ENCODE measurements around the gene KCNAB1.

KCNAB1 gene

DNA sequence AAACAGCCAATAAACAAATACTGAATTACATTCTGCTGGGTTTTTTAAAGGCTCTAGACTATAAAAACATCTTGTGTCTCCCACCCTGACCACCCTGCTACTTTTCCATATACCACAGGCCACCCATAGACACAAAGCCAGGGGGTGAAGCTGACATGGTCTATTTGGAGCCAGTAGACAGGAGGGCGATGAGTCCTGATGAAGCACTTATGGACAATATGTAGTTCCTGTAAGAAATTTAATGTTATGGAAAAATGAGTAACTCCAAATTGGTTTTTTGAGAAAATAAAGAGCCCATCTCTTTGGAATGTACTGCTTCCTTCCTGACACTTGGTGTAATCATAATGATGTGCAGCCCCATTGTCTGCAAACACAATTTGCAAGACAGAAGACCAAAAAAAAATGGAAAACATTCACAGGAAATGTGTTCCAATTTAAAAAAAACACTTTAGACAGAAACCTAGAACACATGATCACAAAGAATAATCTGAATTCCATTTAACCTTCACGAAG, 422.7 kb downstream of the KCNAB1 start:
- TF ChIP-seq, protein P1, sequence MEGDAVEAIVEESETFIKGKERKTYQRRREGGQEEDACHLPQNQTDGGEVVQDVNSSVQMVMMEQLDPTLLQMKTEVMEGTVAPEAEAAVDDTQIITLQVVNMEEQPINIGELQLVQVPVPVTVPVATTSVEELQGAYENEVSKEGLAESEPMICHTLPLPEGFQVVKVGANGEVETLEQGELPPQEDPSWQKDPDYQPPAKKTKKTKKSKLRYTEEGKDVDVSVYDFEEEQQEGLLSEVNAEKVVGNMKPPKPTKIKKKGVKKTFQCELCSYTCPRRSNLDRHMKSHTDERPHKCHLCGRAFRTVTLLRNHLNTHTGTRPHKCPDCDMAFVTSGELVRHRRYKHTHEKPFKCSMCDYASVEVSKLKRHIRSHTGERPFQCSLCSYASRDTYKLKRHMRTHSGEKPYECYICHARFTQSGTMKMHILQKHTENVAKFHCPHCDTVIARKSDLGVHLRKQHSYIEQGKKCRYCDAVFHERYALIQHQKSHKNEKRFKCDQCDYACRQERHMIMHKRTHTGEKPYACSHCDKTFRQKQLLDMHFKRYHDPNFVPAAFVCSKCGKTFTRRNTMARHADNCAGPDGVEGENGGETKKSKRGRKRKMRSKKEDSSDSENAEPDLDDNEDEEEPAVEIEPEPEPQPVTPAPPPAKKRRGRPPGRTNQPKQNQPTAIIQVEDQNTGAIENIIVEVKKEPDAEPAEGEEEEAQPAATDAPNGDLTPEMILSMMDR (IDR thresholded peaks at IDR 0.05; ENCODE audit: control insufficient read depth, extremely low read depth, insufficient read depth) = no peak
- DNase-seq (ENCODE audit: low read depth) = no peak
- no peak overlapping the region for H3K4me3 ChIP-seq (ENCODE audit: low read depth, low read length)

DNA sequence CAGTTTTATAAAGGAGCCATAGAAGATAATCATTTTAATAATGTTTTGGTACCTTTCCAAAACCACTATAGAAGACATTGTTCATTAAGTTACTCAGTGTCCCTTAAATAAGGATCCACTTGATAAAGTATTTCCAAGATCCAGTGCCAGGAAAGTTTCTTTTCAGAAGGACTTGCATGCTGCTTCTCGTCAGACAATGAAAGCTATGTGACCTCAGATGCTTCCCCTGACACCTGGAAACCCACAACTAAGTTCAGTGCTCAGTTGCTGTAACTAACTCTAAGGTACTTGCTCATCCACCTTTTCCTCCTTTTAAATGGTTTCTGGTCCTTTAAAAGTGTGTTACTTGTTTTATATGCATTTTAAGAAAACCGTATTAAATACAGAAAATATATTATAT, 427.3 kb downstream of the KCNAB1 start:
- H3K4me3 ChIP-seq (ENCODE audit: low read depth, low read length) = no peak overlapping the region
- no peak for DNase-seq (ENCODE audit: low read depth)
- TF ChIP-seq, protein P1 (IDR thresholded peaks at IDR 0.05; ENCODE audit: control insufficient read depth, extremely low read depth, insufficient read depth) = no peak

DNA sequence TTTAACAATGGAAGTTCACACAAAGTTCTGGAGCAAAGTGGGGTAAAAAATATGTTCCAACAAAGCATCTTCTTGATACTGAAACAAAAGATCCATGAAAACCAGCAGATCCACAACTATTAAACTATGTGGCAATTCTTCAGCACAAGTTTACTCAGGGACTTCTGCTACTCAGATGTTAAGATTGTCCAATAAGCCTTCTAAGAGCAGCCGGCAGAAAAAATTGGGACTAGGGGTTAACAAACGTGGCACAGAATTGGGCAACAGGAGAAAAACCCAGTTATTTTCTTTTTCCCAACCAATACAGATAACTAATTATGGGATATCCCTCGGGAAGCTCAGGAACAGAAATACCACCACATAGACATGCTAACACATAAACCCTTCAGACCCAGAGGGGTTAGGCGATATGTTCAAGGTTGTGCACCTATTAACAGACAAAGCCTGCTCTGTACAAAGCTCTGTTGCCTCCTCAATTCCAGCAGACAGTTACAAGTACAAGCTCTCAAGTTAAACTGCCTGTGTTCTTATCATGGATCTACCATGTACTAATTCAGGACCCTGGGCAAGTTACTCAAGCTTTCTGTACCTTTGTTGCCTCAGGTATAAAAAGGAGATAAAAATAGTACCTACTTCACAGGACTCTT, 427.8 kb downstream of the KCNAB1 start:
- no peak overlapping the region for H3K4me3 ChIP-seq (ENCODE audit: low read depth, low read length)
- TF ChIP-seq, protein P1 (IDR thresholded peaks at IDR 0.05; ENCODE audit: control insufficient read depth, extremely low read depth, insufficient read depth) = no peak
- no peak for DNase-seq (ENCODE audit: low read depth)

DNA sequence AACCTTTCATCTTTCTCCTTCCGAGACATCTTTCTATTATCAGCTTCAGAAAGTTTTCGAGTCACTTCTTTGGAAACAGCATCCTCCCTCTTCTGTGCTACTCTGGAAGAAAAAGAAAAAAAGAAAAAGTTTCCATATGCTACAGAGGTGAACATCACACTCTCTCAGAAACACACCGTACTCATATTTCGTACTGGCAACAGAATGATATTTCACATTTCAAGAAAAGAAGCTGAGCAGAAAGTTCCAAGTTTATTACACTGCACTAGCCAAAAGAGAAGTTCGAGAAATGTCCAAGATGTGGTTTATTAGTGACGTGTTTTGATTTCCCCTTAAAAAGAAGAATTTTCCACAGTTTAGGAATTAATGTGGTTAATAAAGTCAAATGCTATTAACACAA, 428.5 kb downstream of the KCNAB1 start:
- no peak overlapping the region for H3K4me3 ChIP-seq (ENCODE audit: low read depth, low read length)
- TF ChIP-seq, protein P1 (IDR thresholded peaks at IDR 0.05; ENCODE audit: control insufficient read depth, extremely low read depth, insufficient read depth) = no peak
- DNase-seq (ENCODE audit: low read depth) = no peak

DNA sequence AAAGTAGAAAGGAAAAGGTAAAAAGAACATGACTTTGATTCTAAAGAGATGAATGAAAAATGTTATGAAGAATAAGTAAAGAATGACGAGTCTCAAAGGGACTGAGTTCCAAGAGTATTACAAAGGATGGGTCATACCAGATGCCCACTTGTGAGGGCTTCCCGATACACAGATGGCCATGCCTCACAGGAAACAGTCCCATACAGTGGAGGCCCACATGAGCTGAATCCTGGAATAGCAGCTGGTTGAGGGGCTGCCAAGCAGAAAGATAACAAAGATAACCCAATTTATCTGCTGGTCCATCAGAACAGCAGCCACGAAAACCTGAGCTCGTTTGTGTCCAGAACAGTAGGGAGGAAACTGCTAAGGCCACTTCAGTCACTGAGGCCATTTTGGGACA, 430.9 kb downstream of the KCNAB1 start:
- TF ChIP-seq, protein P1 (IDR thresholded peaks at IDR 0.05; ENCODE audit: control insufficient read depth, extremely low read depth, insufficient read depth) = no peak
- no peak for DNase-seq (ENCODE audit: low read depth)
- no peak overlapping the region for H3K4me3 ChIP-seq (ENCODE audit: low read depth, low read length)

DNA sequence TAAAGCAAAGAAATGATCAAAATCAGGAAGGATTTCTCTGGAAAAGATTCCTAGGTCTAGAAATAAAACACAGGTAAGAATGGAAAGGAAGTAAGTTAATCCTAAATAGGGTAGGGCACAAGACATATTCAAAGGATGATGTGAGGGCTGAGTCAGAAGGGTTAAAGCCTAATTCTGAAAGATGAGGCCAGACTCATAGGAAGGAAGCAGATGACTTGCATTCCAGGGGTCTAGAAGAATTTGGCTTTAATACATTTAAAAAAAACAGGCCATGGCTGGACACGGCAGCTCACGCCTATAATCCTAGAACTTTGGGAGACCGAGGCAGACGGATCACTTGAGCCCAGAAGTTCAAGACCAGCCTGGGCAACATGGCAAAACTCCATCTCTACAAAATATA, 431.4 kb downstream of the KCNAB1 start:
- no peak for DNase-seq (ENCODE audit: low read depth)
- TF ChIP-seq, protein P1 (IDR thresholded peaks at IDR 0.05; ENCODE audit: control insufficient read depth, extremely low read depth, insufficient read depth) = no peak
- no peak overlapping the region for H3K4me3 ChIP-seq (ENCODE audit: low read depth, low read length)

DNA sequence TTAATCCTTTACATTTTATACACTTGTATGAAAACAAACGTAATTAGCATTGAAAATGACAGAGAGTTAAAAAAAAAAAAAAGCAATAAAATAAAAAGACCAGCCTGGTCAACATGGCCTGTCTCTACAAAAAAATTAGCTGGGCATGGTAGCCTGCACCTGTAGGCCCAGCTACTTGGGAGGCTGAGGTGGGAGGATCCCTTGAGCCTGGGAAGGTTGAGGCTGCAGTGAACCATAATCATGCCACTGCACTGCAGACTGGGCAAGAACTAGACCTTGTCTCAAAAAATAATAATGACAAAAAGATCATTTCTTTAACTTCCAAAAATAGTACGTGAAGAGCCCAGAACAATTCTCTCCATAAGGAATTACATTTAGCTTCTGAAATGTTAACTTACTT, 432.6 kb downstream of the KCNAB1 start:
- TF ChIP-seq, protein P1 (IDR thresholded peaks at IDR 0.05; ENCODE audit: control insufficient read depth, extremely low read depth, insufficient read depth) = no peak
- peak overlapping the region; percentile 90; the same call in 1 of the 2 replicates for H3K4me3 ChIP-seq (ENCODE audit: low read depth, low read length)
- DNase-seq (ENCODE audit: low read depth) = no peak
